Common myeloid progenitor, CD34-positive (primary cell): ENCODE results near the gene HTT-AS.

ENCODE experiments used
- CTCF ChIA-PET: fragments of 350-600 bp; sonication (Branson Sonifier 250); formaldehyde crosslinking; loops from one replicate; lab custom pipeline; 2021; ENCODE audit warnings: antibody characterized with exemption; lab: Charles Lee
- POLR2A ChIA-PET: fragments of 350-600 bp; sonication (Branson Sonifier 250); formaldehyde crosslinking; loops from one replicate; lab custom pipeline; 2021; ENCODE audit warnings: antibody characterized with exemption; lab: Charles Lee
- DNase-seq, 3 donors: peaks; one replicate each; pipeline versions ENCODE4 v3.0.0 to v3.0.0-alpha.2; 2013
- H3K27ac ChIP-seq, 2 experiments: 1 replicate in 1 of 2; 2 replicates in 1 of 2; pipeline ENCODE4 v1.7.0; 2013; ENCODE audit warnings: inconsistent platforms in 2 of 2, low read length in 2 of 2, mild to moderate bottlenecking in 2 of 2, low read depth in 1 of 2, moderate library complexity in 1 of 2; ENCODE audit not compliant: severe bottlenecking in 2 of 2, insufficient read depth in 1 of 2, poor library complexity in 1 of 2
- H3K27me3 ChIP-seq, 5 experiments: replicated peaks in 2 of 5; 1 replicate in 3 of 5; 2 replicates in 2 of 5; pipeline versions ENCODE4 v1.6.1 to v1.7.0; 2013; ENCODE audit warnings: low read length in 4 of 5, mild to moderate bottlenecking in 2 of 5, moderate library complexity in 2 of 5, inconsistent platforms in 1 of 5; ENCODE audit not compliant: insufficient read depth in 5 of 5, control insufficient read depth in 4 of 5
- H3K36me3 ChIP-seq, 4 experiments: 1 replicate in 2 of 4; 2 replicates in 2 of 4; pipeline versions ENCODE4 v1.6.1 to v1.7.0; 2013; ENCODE audit warnings: low read length in 3 of 4, control low read depth in 1 of 4, mild to moderate bottlenecking in 1 of 4; ENCODE audit not compliant: control insufficient read depth in 4 of 4, insufficient read depth in 4 of 4
- H3K4me1 ChIP-seq, 4 experiments: 1 replicate in 3 of 4; 2 replicates in 1 of 4; pipeline versions ENCODE4 v1.6.1 to v1.7.1; 2013; ENCODE audit warnings: low read length in 3 of 4, mild to moderate bottlenecking in 3 of 4, control low read depth in 1 of 4, inconsistent platforms in 1 of 4, moderate library complexity in 1 of 4; ENCODE audit not compliant: control insufficient read depth in 4 of 4, insufficient read depth in 4 of 4; ENCODE audit errors: control extremely low read depth in 1 of 4
- H3K4me3 ChIP-seq, 7 experiments: 1 replicate in 4 of 7; 2 replicates in 3 of 7; pipeline versions ENCODE4 v1.5.1 to v1.7.0; 2013; ENCODE audit warnings: mild to moderate bottlenecking in 7 of 7, low read length in 6 of 7, moderate library complexity in 6 of 7, inconsistent platforms in 2 of 7, low read depth in 2 of 7, control low read depth in 1 of 7; ENCODE audit not compliant: insufficient read depth in 4 of 7, control insufficient read depth in 1 of 7; ENCODE audit errors: extremely low read depth in 1 of 7
- H3K9me3 ChIP-seq, 5 experiments: 1 replicate in 4 of 5; 2 replicates in 1 of 5; pipeline versions ENCODE4 v1.6.1 to v1.7.1; 2013; ENCODE audit warnings: low read length in 4 of 5, mild to moderate bottlenecking in 2 of 5, inconsistent platforms in 1 of 5, low read depth in 1 of 5, moderate library complexity in 1 of 5; ENCODE audit not compliant: control insufficient read depth in 4 of 5, insufficient read depth in 2 of 5; ENCODE audit errors: control extremely low read depth in 1 of 5
- WGBS: methylation state at CpG from one replicate; pipeline ENCODE4 v1.1.5; 2013; ENCODE audit not compliant: insufficient coverage; 5-methylcytosine and 5-hydroxymethylcytosine counted together

HTT-AS gene

DNA sequence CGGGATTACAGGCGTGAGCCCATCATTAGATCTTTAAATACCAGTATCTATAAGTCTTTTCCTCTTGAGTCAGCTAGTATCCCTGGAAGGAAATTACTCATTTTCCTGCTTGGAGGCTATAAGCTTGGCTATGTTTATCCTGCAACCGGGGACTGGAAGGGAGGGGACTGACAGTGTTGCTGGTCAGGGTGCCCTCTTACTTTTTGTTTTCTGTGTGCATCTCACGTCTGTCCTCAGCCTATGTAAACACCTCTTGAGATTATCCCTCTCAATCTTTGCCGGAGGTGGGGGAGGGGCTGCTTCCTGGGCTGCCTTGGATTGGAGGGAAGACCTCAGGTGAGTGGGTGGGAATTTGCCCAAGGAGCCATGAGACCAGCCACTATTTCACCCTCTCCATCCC is 37.1 kb upstream of the HTT-AS start:
- no peak for DNase-seq

DNA sequence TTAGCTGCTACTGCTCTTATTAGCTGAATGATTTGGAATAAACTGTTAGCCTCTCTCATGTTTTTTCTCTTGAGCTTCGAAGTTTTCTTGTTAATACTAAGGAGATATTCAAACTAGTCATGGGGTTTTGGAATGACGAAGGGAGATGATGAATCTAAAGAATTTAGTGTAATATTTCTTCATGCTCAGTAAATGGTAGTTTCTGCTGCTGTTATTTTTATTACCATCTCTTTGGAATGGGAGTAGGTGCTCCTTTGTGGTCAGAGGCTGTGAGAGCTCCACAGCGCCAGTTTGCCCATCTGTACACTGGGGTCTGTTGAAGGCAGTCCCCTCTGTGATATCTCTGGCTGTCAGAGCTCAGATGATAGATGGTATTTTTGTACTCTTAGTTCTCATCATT is 33.9 kb upstream of the HTT-AS start:
- H3K9me3 ChIP-seq = no peaks in the 10 kb centered on the region
- peaks cover 0 to 13% (median 2%) of the 10 kb centered on the region in 4 experiments for H3K4me1 ChIP-seq
- CTCF ChIA-PET = interaction anchor here (1.0 to 11.6 kb wide), 11 partner anchors 8 to 62 kb away, joined by 3 to 122 read pairs (median 8); no protein-coding TSS in a partner anchor
- no CpG with 5 or more reads among the region's 3 CpGs for WGBS
- no peak overlapping the region for H3K27ac ChIP-seq
- peaks cover 38 to 73% (median 56%) of the 10 kb centered on the region in 4 experiments for H3K36me3 ChIP-seq
- no peak for DNase-seq
- no peaks in the 10 kb centered on the region for H3K27me3 ChIP-seq
- POLR2A ChIA-PET = interaction anchor here (0.7 kb wide), 1 partner anchor 398 kb away, joined by 3 read pairs; no protein-coding TSS in a partner anchor
- no peak overlapping the region for H3K4me3 ChIP-seq

More for the DNA sequence above, 37.1 kb upstream of the HTT-AS start:
- Histone ChIP-seq H3K36me3 (peaks cover 40 to 83% (median 70%) of the 10 kb centered on the region in 4 experiments), H3K4me3 (no peak overlapping the region), H3K27me3 (no peaks in the 10 kb centered on the region), H3K9me3 (no peaks in the 10 kb centered on the region), H3K27ac (no peak overlapping the region), H3K4me1 (peaks cover 0 to 10% (median 2%) of the 10 kb centered on the region in 4 experiments)
- ChIA-PET CTCF (interaction anchor here (0.6 to 11.6 kb wide), 6 partner anchors 11 to 67 kb away, joined by 3 to 122 read pairs (median 4); no protein-coding TSS in a partner anchor), POLR2A (interaction anchor here (0.7 to 1.2 kb wide), 2 partner anchors 9 to 59 kb away, joined by 4 read pairs; no protein-coding TSS in a partner anchor)
- 78% methylated on average over 3 of the region's 5 CpGs for WGBS

DNA sequence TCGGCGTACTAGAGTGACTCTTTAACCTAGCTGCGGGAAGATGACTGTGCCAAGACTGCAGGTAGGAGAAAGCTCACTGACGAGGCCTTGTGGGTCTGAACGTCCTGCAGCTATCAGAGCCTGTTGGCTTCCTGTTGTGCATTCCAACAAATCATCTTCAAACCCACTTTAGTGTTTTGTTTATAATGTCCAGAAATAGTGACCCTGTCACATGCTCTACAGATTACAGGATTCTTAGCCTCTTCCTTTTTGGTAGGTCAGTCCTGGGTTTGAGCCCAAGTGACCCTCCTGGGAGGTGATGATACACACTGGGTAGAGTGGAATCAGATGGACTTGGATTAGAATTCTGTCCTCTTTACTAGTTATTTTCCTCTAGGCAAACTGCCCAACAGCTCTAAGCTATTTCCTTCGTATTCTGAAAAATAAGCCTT is 33.4 kb upstream of the HTT-AS start:
- Histone ChIP-seq H3K9me3 (no peaks in the 10 kb centered on the region), H3K4me1 (peaks cover 0 to 13% (median 2%) of the 10 kb centered on the region in 4 experiments), H3K27ac (no peak overlapping the region), H3K27me3 (no peaks in the 10 kb centered on the region), H3K4me3 (no peak overlapping the region), H3K36me3 (peaks cover 35 to 71% (median 54%) of the 10 kb centered on the region in 4 experiments)
- CTCF ChIA-PET = interaction anchor here (0.9 to 11.6 kb wide), 13 partner anchors 9 to 85 kb away, joined by 3 to 122 read pairs (median 5); no protein-coding TSS in a partner anchor
- POLR2A ChIA-PET = no interaction called here
- 92% methylated on average over 2 of the region's 6 CpGs for WGBS
- DNase-seq = no peak

DNA sequence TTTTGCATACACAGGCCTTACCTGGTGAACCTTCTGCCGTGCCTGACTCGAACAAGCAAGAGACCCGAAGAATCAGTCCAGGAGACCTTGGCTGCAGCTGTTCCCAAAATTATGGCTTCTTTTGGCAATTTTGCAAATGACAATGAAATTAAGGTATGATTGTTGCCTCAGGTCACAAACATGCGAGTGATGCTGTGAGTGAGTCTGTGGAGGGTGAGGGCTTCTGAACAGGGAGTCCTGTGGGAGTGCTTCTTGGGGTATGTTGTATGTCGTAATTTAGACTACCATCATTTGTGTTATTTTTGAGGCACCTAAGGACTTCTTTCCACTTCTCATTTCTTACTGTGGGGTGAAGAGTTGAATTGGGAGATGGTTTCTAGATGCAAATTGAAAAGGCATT is 32.9 kb upstream of the HTT-AS start:
- Histone ChIP-seq H3K27me3 (no peaks in the 10 kb centered on the region), H3K36me3 (peaks cover 31 to 71% (median 56%) of the 10 kb centered on the region in 4 experiments), H3K9me3 (no peaks in the 10 kb centered on the region), H3K4me3 (no peak overlapping the region), H3K4me1 (peaks cover 0 to 13% (median 2%) of the 10 kb centered on the region in 4 experiments), H3K27ac (peak overlapping the region in 1 of 2 experiments; percentile 12)
- ChIA-PET POLR2A (interaction anchor here (0.6 kb wide), 1 partner anchor 32 kb away, joined by 3 read pairs; no protein-coding TSS in a partner anchor), CTCF (interaction anchor here (0.6 to 11.6 kb wide), 19 partner anchors 9 to 104 kb away, joined by 3 to 122 read pairs (median 5); no protein-coding TSS in a partner anchor)
- no peak for DNase-seq
- 93% methylated on average over 3 of the region's 5 CpGs for WGBS

DNA sequence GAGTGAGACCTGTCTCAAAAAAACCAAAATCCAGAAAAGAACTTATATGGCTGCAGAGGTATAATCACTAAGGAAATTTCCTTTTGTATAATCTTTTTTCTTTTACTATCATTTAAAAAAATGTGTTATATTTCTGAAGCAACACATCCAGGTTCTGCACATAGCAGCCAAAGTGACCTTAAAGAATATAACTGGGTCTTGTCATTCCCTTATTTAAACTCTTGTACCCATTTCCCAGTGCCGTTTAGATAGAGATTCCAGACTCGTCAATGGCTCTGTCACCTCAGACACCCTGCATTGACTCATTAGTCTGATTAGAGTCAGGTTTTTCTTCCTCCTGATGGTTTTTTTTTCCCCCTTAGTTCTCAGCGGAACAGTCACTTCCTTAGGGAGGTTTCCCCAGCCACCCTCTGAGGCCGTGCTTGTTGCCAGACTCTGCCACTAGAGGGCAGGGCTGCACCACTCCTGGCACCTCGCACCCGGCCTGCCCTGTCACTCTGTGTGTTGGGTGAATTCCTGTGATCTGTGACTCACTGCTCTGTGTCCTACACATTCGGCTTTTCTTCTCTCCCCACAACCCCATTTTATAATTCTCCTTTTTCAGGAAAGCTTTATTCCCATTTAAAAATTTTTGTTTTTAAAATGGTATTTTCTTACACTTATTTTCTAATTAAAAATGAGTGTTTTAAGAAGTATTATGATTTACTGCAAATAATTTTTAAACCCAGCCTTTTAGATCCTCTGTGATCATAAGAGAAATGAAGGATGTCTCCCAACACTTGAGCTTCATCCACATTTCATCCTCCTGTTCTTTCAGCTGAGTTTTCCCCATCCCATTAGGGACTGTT is 32.2 kb upstream of the HTT-AS start:
- Histone ChIP-seq H3K9me3 (no peaks in the 10 kb centered on the region), H3K36me3 (peaks cover 32 to 72% (median 54%) of the 10 kb centered on the region in 4 experiments), H3K27ac (peak overlapping the region in 1 of 2 experiments; percentile 40), H3K27me3 (no peaks in the 10 kb centered on the region), H3K4me1 (peaks cover 0 to 13% (median 2%) of the 10 kb centered on the region in 4 experiments), H3K4me3 (no peak overlapping the region)
- DNase-seq = peak; percentile 89 to 92 (median 89)
- POLR2A ChIA-PET = interaction anchor here (0.6 kb wide), 1 partner anchor 31 kb away, joined by 3 read pairs; no protein-coding TSS in a partner anchor
- WGBS = 0% methylated on average over 4 of the region's 7 CpGs
- CTCF ChIA-PET = interaction anchor here (0.6 to 11.6 kb wide), 18 partner anchors 8 to 105 kb away, joined by 3 to 122 read pairs (median 5); no protein-coding TSS in a partner anchor

DNA sequence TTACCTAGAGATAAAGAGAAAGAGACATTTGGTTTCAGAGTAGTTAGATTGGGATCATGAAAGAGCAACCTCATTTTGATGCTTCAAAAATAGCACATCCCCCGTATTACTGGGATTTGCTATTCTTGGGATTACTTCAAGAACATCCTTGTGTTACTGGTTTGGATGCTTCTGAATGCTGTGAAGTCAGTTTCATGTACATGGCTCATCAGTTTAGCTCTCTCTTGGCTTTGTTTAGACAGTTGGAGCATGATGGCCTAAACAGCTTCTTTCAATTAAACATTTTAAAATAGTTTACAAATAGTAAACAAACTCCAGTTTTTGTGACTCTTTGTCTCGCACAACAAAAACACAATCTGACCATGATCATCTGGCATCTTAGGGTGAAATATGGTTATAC is 24.0 kb upstream of the HTT-AS start:
- WGBS = 100% methylated on average over 1 of the region's 2 CpGs
- peaks cover 19 to 57% (median 45%) of the 10 kb centered on the region in 4 experiments for H3K36me3 ChIP-seq
- POLR2A ChIA-PET = no interaction called here

More for the DNA sequence above, 24.0 kb upstream of the HTT-AS start:
- no peak overlapping the region for H3K27ac ChIP-seq
- H3K4me1 ChIP-seq = no peaks in the 10 kb centered on the region
- no peak overlapping the region for H3K4me3 ChIP-seq
- CTCF ChIA-PET = interaction anchor here (1.0 to 1.4 kb wide), 3 partner anchors 9 to 15 kb away, joined by 3 to 4 read pairs (median 3); no protein-coding TSS in a partner anchor
- DNase-seq = no peak
- no peaks in the 10 kb centered on the region for H3K9me3 ChIP-seq
- no peaks in the 10 kb centered on the region for H3K27me3 ChIP-seq
